GM23338 (cell line): Measurements from ENCODE around the gene MT1B. TPM values are rescaled to one million over a fixed set of nuclear protein-coding genes. Genes with fewer than 3 reads are reported as not detected.

Experiments used
- ATAC-seq: fragments of 200-7000 bp; cut with Tn5 transposase; 3 replicates; pipeline ENCODE4 v1.9.1; 2020
- DNase-seq: peaks from one replicate; pipeline ENCODE4 v3.0.0-alpha.2; 2015; ENCODE audit warnings: low spot score
- H2AFZ ChIP-seq: fragments of 200-600 bp; sonication (generic); 2 replicates; pipeline ENCODE4 v1.8.0; 2016; ENCODE audit warnings: antibody characterized with exemption, mild to moderate bottlenecking, moderate library complexity
- H3F3A ChIP-seq: fragments of 200-600 bp; sonication (generic); replicated peaks from 2 replicates; pipeline ENCODE4 v1.8.0; 2017; ENCODE audit warnings: antibody characterized with exemption, mixed run types, low read depth
- H3K27ac ChIP-seq: fragments of 200-600 bp; sonication (generic); 2 replicates; pipeline ENCODE4 v1.6.1; 2016; ENCODE audit warnings: low read depth
- H3K27me3 ChIP-seq: fragments of 200-600 bp; sonication (generic); 2 replicates; pipeline ENCODE4 v1.8.0; 2016; ENCODE audit warnings: mild to moderate bottlenecking, mixed run types, moderate library complexity; ENCODE audit not compliant: insufficient read depth
- H3K36me3 ChIP-seq: fragments of 200-600 bp; sonication (generic); 2 replicates; pipeline ENCODE4 v1.8.0; 2016; ENCODE audit warnings: mild to moderate bottlenecking; ENCODE audit not compliant: insufficient read depth
- H3K4me1 ChIP-seq: fragments of 200-600 bp; sonication (generic); 2 replicates; pipeline ENCODE4 v1.8.0; 2016; ENCODE audit warnings: mild to moderate bottlenecking, moderate library complexity; ENCODE audit not compliant: insufficient read depth
- H3K4me2 ChIP-seq: fragments of 200-600 bp; sonication (generic); 2 replicates; pipeline ENCODE4 v1.7.1; 2017; ENCODE audit warnings: mixed run types
- H3K4me3 ChIP-seq: fragments of 200-600 bp; sonication (generic); 2 replicates; pipeline ENCODE4 v1.6.1; 2016; ENCODE audit warnings: mixed run types
- H3K79me2 ChIP-seq: fragments of 200-600 bp; sonication (generic); replicated peaks from 2 replicates; pipeline ENCODE4 v1.8.0; 2017; ENCODE audit warnings: mild to moderate bottlenecking; ENCODE audit not compliant: insufficient read depth
- H3K9me2 ChIP-seq: fragments of 200-600 bp; sonication (generic); 2 replicates; pipeline ENCODE4 v1.8.0; 2017; ENCODE audit not compliant: insufficient read depth
- H4K20me1 ChIP-seq: fragments of 200-600 bp; sonication (generic); replicated peaks from 2 replicates; pipeline ENCODE4 v1.8.0; 2017; ENCODE audit warnings: mild to moderate bottlenecking; ENCODE audit not compliant: insufficient read depth
- H3K27ac Mint-ChIP-seq: 2 replicates; pipeline ENCODE4 v1.8.0; 2020; ENCODE audit warnings: inconsistent platforms, mild to moderate bottlenecking, moderate library complexity, mixed read lengths
- H3K27me3 Mint-ChIP-seq: 3 replicates; pipeline ENCODE4 v1.8.0; 2022; ENCODE audit warnings: low read depth, mild to moderate bottlenecking, moderate library complexity, mixed read lengths, inconsistent platforms; ENCODE audit not compliant: insufficient read depth, poor library complexity
- H3K36me3 Mint-ChIP-seq: 3 replicates; pipeline ENCODE4 v1.8.0; 2021; ENCODE audit warnings: low read depth, mild to moderate bottlenecking, inconsistent platforms, moderate library complexity, mixed read lengths
- H3K4me1 Mint-ChIP-seq: 3 replicates; pipeline ENCODE4 v1.8.0; 2020; ENCODE audit warnings: mild to moderate bottlenecking, inconsistent platforms, mixed read lengths
- H3K4me3 Mint-ChIP-seq: 3 replicates; pipeline ENCODE4 v1.8.0; 2021; ENCODE audit warnings: moderate library complexity, mild to moderate bottlenecking, inconsistent platforms, mixed read lengths
- H3K9me3 Mint-ChIP-seq: 3 replicates; pipeline ENCODE4 v1.8.0; 2020; ENCODE audit warnings: moderate library complexity, mild to moderate bottlenecking, inconsistent platforms, mixed read lengths
- CREB1 ChIP-seq: fragments of 250-450 bp; sonication (Bioruptor Pico); IDR thresholded peaks from 2 replicates; pipeline ENCODE4 v1.5.0; 2020; ENCODE audit warnings: low read depth, mild to moderate bottlenecking, moderate library complexity
- EZH2 ChIP-seq: fragments of 200-600 bp; sonication (generic); IDR thresholded peaks from one replicate; pipeline ENCODE4 v1.8.0; 2017; ENCODE audit warnings: antibody characterized with exemption, mild to moderate bottlenecking, low read depth; ENCODE audit not compliant: unreplicated experiment
- JUNB ChIP-seq: IDR thresholded peaks from one replicate; pipeline ENCODE4 v1.6.1; 2016; ENCODE audit warnings: antibody characterized with exemption; ENCODE audit not compliant: unreplicated experiment
- NANOG ChIP-seq: IDR thresholded peaks from 2 replicates; pipeline ENCODE4 v1.6.1; 2016; ENCODE audit warnings: antibody characterized with exemption, borderline replicate concordance
- POLR2AphosphoS5 ChIP-seq: IDR thresholded peaks from 2 replicates; pipeline ENCODE4 v1.6.1; 2016; ENCODE audit warnings: antibody characterized with exemption, low read depth
- STAT1 ChIP-seq: IDR thresholded peaks from one replicate; pipeline ENCODE4 v1.6.1; 2016; ENCODE audit warnings: antibody characterized with exemption; ENCODE audit not compliant: unreplicated experiment
- ZNF114 ChIP-seq: fragments of 250-450 bp; sonication (Bioruptor Pico); IDR thresholded peaks from 2 replicates; pipeline ENCODE4 v1.5.0; 2020; ENCODE audit warnings: mild to moderate bottlenecking, moderate library complexity
- polyA plus RNA-seq: library from polyadenylated mRNA; unstranded; fragments of >200 nt; fragmentation: Nextera tagmentation; extraction: Ambion mirVana; gene quantifications from 2 replicates; pipeline ENCODE4 v1.2.1, GENCODE V29; 2016
- total RNA-seq: library from RNA; depleted of rRNA; stranded (reverse); fragments of >200 nt; shearing (Covaris generic); gene quantifications from 2 replicates; pipeline ENCODE4 v1.2.3, GENCODE V29; 2014
- TF ChIP-seq, protein P1 (sequence below): fragments of 250-450 bp; sonication (Bioruptor Pico); IDR thresholded peaks from 2 replicates; pipeline ENCODE4 v1.5.0; 2020; ENCODE audit warnings: mild to moderate bottlenecking, moderate library complexity
- TF ChIP-seq, protein P2 (sequence below): IDR thresholded peaks from 2 replicates; pipeline ENCODE4 v1.6.1; 2016; ENCODE audit warnings: antibody characterized with exemption
- TF ChIP-seq, protein P3 (sequence below): IDR thresholded peaks from one replicate; pipeline ENCODE4 v1.6.1; 2018; ENCODE audit warnings: antibody characterized with exemption; ENCODE audit not compliant: unreplicated experiment

Gene MT1B
- total and polyA plus RNA-seq, 2 experiments from 2014 or later = not detected

DNA sequence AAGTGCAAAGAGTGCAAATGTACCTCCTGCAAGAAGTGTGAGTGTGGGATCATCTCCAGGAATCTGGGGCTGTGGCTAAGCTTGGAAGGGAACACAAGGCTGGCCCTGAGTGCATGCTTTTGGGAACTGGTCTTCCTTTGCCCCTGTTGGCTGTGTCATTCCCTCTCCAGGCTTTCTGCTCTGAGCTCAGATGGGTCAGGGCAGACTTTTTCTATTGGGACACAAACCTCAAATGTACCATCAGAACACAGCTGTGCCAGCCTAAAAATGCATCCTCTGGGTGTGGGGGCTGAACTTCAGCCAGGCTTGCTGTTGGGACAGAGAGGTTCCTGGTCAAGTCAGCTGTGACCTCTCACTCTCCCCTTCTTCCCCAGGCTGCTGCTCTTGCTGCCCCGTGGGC lies 914 bp downstream of the MT1B start:
- no peak for TF ChIP-seq JUNB
- no peak overlapping the region for H2AFZ ChIP-seq
- ATAC-seq (no peak), DNase-seq (no peak)
- H3K79me2 ChIP-seq = no peaks in the 10 kb centered on the region
- H3K4me1 Mint-ChIP-seq = peaks cover 6% of the 10 kb centered on the region; the same call in 2 of the 3 replicates
- peaks cover 55% of the 10 kb centered on the region for H3K27me3 ChIP-seq
- H3K4me1 ChIP-seq = no peaks in the 10 kb centered on the region; the same call in none of the 2 replicates
- no peak overlapping the region for H3K4me2 ChIP-seq
- H3K9me3 Mint-ChIP-seq = no peaks in the 10 kb centered on the region
- H3F3A ChIP-seq = no peaks in the 10 kb centered on the region
- no peaks in the 10 kb centered on the region for H4K20me1 ChIP-seq
- no peak overlapping the region for H3K27ac Mint-ChIP-seq
- no peaks in the 10 kb centered on the region for H3K9me2 ChIP-seq
- no peak overlapping the region for H3K27ac ChIP-seq
- H3K27me3 Mint-ChIP-seq = peaks cover 50% of the 10 kb centered on the region
- no peak overlapping the region for H3K4me3 ChIP-seq
- H3K36me3 ChIP-seq = no peaks in the 10 kb centered on the region; the same call in 1 of the 2 replicates
- no peak overlapping the region for H3K4me3 Mint-ChIP-seq
- H3K36me3 Mint-ChIP-seq = no peaks in the 10 kb centered on the region

DNA sequence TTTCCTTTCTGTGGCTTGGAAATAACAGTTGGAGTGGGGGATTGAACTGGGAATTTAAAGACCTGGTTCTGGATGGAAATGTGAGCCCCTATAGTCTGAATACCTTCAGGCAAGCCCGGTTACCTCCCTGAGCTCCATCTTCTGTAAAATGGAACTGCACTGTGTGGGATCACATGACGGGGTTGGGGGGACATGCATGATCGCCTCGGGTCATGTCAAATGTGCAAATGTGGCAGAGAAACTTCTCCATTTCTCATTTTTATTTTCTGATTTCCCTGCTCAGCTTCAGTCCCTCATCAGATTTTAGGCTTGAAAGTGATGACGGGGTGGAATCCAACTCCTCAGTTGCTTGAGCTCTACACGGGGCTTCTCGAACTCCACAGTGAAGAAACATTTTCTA lies 1.5 kb downstream of the MT1B start:
- no peak for DNase-seq
- Mint-ChIP-seq H3K36me3 (no peaks in the 10 kb centered on the region), H3K27ac (no peak overlapping the region)
- TF ChIP-seq JUNB (no peak), STAT1 (no peak), NANOG (no peak), CREB1 (CRISPR knock-in tag) (no peak), POLR2AphosphoS5 (no peak), ZNF114 (CRISPR knock-in tag) (no peak), EZH2 (no peak)
- TF ChIP-seq, protein P1, sequence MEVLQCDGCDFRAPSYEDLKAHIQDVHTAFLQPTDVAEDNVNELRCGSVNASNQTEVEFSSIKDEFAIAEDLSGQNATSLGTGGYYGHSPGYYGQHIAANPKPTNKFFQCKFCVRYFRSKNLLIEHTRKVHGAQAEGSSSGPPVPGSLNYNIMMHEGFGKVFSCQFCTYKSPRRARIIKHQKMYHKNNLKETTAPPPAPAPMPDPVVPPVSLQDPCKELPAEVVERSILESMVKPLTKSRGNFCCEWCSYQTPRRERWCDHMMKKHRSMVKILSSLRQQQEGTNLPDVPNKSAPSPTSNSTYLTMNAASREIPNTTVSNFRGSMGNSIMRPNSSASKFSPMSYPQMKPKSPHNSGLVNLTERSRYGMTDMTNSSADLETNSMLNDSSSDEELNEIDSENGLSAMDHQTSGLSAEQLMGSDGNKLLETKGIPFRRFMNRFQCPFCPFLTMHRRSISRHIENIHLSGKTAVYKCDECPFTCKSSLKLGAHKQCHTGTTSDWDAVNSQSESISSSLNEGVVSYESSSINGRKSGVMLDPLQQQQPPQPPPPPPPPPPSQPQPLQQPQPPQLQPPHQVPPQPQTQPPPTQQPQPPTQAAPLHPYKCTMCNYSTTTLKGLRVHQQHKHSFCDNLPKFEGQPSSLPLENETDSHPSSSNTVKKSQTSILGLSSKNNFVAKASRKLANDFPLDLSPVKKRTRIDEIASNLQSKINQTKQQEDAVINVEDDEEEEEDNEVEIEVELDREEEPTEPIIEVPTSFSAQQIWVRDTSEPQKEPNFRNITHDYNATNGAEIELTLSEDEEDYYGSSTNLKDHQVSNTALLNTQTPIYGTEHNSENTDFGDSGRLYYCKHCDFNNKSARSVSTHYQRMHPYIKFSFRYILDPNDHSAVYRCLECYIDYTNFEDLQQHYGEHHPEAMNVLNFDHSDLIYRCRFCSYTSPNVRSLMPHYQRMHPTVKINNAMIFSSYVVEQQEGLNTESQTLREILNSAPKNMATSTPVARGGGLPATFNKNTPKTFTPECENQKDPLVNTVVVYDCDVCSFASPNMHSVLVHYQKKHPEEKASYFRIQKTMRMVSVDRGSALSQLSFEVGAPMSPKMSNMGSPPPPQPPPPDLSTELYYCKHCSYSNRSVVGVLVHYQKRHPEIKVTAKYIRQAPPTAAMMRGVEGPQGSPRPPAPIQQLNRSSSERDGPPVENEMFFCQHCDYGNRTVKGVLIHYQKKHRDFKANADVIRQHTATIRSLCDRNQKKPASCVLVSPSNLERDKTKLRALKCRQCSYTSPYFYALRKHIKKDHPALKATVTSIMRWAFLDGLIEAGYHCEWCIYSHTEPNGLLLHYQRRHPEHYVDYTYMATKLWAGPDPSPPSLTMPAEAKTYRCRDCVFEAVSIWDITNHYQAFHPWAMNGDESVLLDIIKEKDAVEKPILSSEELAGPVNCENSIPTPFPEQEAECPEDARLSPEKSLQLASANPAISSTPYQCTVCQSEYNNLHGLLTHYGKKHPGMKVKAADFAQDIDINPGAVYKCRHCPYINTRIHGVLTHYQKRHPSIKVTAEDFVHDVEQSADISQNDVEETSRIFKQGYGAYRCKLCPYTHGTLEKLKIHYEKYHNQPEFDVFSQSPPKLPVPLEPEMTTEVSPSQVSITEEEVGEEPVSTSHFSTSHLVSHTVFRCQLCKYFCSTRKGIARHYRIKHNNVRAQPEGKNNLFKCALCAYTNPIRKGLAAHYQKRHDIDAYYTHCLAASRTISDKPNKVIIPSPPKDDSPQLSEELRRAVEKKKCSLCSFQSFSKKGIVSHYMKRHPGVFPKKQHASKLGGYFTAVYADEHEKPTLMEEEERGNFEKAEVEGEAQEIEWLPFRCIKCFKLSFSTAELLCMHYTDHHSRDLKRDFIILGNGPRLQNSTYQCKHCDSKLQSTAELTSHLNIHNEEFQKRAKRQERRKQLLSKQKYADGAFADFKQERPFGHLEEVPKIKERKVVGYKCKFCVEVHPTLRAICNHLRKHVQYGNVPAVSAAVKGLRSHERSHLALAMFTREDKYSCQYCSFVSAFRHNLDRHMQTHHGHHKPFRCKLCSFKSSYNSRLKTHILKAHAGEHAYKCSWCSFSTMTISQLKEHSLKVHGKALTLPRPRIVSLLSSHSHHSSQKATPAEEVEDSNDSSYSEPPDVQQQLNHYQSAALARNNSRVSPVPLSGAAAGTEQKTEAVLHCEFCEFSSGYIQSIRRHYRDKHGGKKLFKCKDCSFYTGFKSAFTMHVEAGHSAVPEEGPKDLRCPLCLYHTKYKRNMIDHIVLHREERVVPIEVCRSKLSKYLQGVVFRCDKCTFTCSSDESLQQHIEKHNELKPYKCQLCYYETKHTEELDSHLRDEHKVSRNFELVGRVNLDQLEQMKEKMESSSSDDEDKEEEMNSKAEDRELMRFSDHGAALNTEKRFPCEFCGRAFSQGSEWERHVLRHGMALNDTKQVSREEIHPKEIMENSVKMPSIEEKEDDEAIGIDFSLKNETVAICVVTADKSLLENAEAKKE (CRISPR knock-in tag) = no peak
- TF ChIP-seq, protein P2, sequence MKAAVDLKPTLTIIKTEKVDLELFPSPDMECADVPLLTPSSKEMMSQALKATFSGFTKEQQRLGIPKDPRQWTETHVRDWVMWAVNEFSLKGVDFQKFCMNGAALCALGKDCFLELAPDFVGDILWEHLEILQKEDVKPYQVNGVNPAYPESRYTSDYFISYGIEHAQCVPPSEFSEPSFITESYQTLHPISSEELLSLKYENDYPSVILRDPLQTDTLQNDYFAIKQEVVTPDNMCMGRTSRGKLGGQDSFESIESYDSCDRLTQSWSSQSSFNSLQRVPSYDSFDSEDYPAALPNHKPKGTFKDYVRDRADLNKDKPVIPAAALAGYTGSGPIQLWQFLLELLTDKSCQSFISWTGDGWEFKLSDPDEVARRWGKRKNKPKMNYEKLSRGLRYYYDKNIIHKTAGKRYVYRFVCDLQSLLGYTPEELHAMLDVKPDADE = no peak
- TF ChIP-seq, protein P3, sequence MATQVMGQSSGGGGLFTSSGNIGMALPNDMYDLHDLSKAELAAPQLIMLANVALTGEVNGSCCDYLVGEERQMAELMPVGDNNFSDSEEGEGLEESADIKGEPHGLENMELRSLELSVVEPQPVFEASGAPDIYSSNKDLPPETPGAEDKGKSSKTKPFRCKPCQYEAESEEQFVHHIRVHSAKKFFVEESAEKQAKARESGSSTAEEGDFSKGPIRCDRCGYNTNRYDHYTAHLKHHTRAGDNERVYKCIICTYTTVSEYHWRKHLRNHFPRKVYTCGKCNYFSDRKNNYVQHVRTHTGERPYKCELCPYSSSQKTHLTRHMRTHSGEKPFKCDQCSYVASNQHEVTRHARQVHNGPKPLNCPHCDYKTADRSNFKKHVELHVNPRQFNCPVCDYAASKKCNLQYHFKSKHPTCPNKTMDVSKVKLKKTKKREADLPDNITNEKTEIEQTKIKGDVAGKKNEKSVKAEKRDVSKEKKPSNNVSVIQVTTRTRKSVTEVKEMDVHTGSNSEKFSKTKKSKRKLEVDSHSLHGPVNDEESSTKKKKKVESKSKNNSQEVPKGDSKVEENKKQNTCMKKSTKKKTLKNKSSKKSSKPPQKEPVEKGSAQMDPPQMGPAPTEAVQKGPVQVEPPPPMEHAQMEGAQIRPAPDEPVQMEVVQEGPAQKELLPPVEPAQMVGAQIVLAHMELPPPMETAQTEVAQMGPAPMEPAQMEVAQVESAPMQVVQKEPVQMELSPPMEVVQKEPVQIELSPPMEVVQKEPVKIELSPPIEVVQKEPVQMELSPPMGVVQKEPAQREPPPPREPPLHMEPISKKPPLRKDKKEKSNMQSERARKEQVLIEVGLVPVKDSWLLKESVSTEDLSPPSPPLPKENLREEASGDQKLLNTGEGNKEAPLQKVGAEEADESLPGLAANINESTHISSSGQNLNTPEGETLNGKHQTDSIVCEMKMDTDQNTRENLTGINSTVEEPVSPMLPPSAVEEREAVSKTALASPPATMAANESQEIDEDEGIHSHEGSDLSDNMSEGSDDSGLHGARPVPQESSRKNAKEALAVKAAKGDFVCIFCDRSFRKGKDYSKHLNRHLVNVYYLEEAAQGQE = no peak

More for the DNA sequence above, 1.5 kb downstream of the MT1B start:
- Histone ChIP-seq H3K4me3 (no peak overlapping the region), H3K4me1 (peaks cover 3% of the 10 kb centered on the region), H3K9me2 (no peaks in the 10 kb centered on the region), H3K79me2 (no peaks in the 10 kb centered on the region), H3K36me3 (no peaks in the 10 kb centered on the region; the same call in 1 of the 2 replicates), H3K27ac (no peak overlapping the region), H3F3A (no peaks in the 10 kb centered on the region), H2AFZ (no peak overlapping the region), H4K20me1 (no peaks in the 10 kb centered on the region), H3K27me3 (peaks cover 55% of the 10 kb centered on the region), H3K4me2 (no peak overlapping the region)
- Mint-ChIP-seq H3K9me3 (no peaks in the 10 kb centered on the region), H3K4me1 (peaks cover 4% of the 10 kb centered on the region; the same call in 2 of the 3 replicates), H3K4me3 (no peak overlapping the region), H3K27me3 (peaks cover 47% of the 10 kb centered on the region)
- no peak for ATAC-seq
